Esophagus (tissue), 2 donors: ENCODE measurements around the gene NEMP1. TPM values are rescaled to one million over a fixed set of nuclear protein-coding genes. Genes with fewer than 3 reads are reported as not detected.

Source experiments
- H3K27ac ChIP-seq, 2 donors: one replicate each; pipeline ENCODE4 v1.5.1; 2013; ENCODE audit warnings: low read depth in 2 of 2, mild to moderate bottlenecking in 2 of 2, inconsistent platforms in 1 of 2, low read length in 1 of 2, moderate library complexity in 1 of 2
- H3K27me3 ChIP-seq, 2 donors: one replicate each; pipeline ENCODE4 v1.6.1; 2013; ENCODE audit warnings: low read length in 2 of 2, control low read depth in 1 of 2, mild to moderate bottlenecking in 1 of 2; ENCODE audit not compliant: insufficient read depth in 2 of 2, control insufficient read depth in 1 of 2
- H3K36me3 ChIP-seq, 2 donors: one replicate each; pipeline ENCODE4 v1.6.1; 2013; ENCODE audit warnings: low read length in 1 of 2; ENCODE audit not compliant: control insufficient read depth in 2 of 2, insufficient read depth in 2 of 2
- H3K4me1 ChIP-seq, 2 donors: one replicate each; pipeline ENCODE4 v1.6.1; 2013; ENCODE audit warnings: low read length in 1 of 2; ENCODE audit not compliant: control insufficient read depth in 2 of 2, insufficient read depth in 2 of 2
- H3K4me3 ChIP-seq, 2 donors: one replicate each; pipeline ENCODE4 v1.5.1; 2013; ENCODE audit warnings: low read length in 2 of 2, mild to moderate bottlenecking in 2 of 2, low read depth in 1 of 2, moderate library complexity in 1 of 2
- H3K9me3 ChIP-seq, 2 donors: one replicate each; pipeline ENCODE4 v1.6.1; 2013; ENCODE audit warnings: mild to moderate bottlenecking in 2 of 2, low read depth in 1 of 2, low read length in 1 of 2, moderate library complexity in 1 of 2; ENCODE audit not compliant: control insufficient read depth in 2 of 2, insufficient read depth in 1 of 2
- WGBS, 2 donors: extraction: QIAGEN DNeasy Blood & Tissue Kit; methylation state at CpG; one replicate each; pipeline ENCODE4 v1.1.7; 2013; 5-methylcytosine and 5-hydroxymethylcytosine counted together
- polyA plus RNA-seq, 2 donors: library from polyadenylated mRNA; stranded (reverse); fragments of 200-250 nt; gene quantifications; one replicate each; pipeline ENCODE4 v1.2.3, GENCODE V29; 2013
- donor health status: healthy with polysubstance abuse.
- donor health status: Bipolar disorder and iron deficiency.

NEMP1 gene
- polyA plus RNA-seq, 2 donors = 3.0 TPM

DNA sequence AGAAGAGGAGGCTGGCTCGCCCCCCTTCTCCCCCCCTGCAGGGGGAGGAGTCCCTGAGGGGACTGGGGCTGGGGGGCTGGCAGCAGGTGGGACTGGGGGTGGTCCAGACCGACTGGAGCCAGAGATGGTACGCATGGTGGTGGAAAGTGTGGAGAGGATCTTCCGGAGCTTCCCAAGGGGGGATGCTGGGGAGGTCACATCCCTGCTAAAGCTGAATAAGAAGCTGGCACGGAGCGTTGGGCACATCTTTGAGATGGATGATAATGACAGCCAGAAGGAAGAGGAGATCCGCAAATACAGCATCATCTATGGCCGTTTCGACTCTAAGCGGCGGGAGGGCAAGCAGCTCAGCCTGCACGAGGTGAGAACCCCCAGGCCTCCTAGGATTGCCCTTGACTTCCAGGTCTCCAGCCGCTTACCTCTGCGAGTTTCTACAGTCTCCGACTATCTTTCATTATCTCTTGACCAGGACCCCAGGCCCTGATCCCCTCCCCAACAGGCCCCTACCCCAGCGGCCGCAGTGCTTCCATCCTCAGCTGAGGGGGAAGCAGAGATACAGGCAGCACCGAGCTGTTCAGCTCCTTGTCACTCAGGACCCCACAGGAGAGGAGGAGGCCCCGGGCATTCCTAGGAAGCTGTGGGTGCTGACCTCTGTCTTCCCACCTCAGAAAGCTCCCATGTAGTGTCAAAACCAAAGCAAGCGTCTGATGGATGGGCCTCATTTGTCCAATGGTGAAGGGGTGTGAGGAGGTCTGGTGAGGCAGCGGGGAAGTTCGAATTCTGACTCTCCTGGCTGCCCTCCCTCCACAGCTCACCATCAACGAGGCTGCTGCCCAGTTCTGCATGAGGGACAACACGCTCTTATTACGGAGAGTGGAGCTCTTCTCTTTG lies 13.3 kb upstream of the NEMP1 start:
- no peak overlapping the region for H3K4me3 ChIP-seq

DNA sequence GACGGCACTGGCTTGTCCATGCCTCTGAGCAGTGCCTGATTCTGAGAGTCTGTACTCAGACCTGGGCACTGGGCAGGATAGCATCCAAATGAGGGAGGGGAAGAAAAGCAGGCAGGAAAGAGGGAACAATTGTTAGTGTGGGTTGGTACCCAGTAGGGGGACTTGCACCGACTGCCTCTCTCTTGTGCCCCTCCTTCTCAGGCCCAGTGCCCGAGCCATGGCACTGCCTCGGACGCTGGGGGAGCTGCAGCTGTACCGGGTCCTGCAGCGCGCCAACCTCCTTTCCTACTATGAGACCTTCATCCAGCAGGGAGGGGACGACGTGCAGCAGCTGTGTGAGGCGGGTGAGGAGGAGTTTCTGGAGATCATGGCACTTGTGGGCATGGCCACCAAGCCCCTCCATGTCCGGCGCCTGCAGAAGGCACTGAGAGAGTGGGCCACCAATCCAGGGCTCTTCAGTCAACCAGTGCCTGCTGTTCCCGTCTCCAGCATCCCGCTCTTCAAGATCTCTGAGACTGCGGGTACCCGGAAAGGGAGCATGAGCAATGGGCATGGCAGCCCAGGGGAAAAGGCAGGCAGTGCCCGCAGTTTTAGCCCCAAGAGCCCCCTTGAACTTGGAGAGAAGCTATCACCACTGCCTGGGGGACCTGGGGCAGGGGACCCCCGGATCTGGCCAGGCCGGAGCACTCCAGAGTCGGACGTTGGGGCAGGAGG lies 12.5 kb upstream of the NEMP1 start:
- Histone ChIP-seq H3K4me3 (peak overlapping the region; percentile 0 to 59), H3K27me3 (no peaks in the 10 kb centered on the region), H3K27ac (peak overlapping the region; percentile 65 to 74), H3K9me3 (no peaks in the 10 kb centered on the region), H3K4me1 (peaks cover 7 to 30% of the 10 kb centered on the region in 2 donors), H3K36me3 (peaks cover 3 to 16% of the 10 kb centered on the region in 2 donors)
- WGBS, 2 donors = 47 to 67% methylated on average over 20 to 22 of the region's 22 CpGs

More for the DNA sequence above, 13.3 kb upstream of the NEMP1 start:
- H3K4me1 ChIP-seq = peaks cover 7 to 37% of the 10 kb centered on the region in 2 donors
- H3K36me3 ChIP-seq = peaks cover 3 to 20% of the 10 kb centered on the region in 2 donors
- 65 to 68% methylated on average over 24 to 25 of the region's 25 CpGs for WGBS, 2 donors
- no peaks in the 10 kb centered on the region for H3K9me3 ChIP-seq
- no peaks in the 10 kb centered on the region for H3K27me3 ChIP-seq
- H3K27ac ChIP-seq = peak overlapping the region; percentile 18 to 65

DNA sequence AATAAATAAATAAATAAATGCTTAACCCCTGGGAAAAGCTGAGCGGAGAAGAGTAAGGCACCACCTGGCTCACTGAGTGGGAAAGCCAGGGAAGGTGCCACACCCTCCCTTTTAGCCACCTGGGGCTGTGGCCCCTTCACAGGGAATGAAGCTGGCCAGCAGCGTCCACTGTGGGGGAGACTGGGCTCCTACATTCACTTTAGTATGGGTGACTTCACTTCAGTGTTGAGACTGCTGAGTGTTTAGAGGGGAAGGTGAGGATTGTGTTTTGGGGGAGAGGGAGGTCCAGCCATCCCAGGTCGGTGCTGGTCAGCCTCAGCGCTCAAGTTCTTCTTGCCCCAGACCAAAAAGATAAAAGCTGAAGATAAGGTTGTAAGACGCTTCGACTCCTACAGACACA lies 11.9 kb upstream of the NEMP1 start:
- Histone ChIP-seq H3K4me1 (peaks cover 7 to 31% of the 10 kb centered on the region in 2 donors), H3K27me3 (no peaks in the 10 kb centered on the region), H3K4me3 (peak overlapping the region; percentile 26 to 59), H3K27ac (peak overlapping the region; percentile 65 to 74), H3K9me3 (no peaks in the 10 kb centered on the region), H3K36me3 (peaks cover 3 to 16% of the 10 kb centered on the region in 2 donors)
- 30 to 41% methylated on average over 6 of the region's 6 CpGs for WGBS, 2 donors

DNA sequence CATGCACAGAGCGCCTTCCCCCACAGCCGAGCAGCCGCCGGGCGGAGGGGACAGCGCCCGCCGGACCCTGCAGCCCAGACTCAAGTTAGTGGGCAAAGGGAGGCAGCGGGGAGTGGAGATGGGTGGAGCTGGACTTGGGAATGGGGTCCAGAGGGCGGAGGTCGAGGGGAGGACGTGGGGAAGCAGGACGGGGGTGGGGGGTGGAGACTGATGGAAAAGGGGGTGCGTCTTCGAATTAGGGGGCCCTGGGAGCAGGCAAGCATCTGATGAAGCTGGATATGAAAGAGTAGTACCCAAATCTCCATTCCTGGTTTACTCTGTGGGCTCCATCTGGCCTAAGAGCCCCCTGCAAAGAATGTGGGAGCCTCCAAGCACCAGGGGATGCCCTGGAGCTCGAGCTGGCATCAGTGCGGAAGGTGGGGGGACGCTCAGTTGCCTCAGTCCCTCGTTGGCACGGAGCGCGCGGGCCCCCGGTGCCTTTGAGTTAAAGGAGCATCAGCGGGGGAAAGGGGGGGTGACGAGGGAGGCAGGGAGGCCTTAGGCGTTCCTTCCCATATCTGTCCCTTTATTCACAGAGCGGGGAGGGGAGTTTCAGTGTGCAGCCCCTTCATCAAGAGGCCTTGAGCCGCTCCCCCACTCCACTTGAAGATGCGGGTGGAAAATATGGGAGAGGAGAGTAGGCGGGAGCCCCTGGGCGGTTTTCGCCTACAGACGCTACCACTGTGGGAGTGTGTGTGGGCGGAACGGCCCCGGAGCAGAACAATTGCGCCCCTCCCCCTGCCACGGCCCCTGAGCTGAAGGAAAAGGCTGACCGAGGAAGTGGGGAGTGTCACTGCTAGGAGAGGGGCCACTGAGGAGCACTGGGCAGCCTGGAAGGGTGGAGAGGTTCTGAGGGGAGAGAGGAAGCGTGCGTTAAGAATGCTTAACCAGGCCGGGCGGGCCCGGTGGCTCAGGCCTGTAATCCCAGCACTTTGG lies 11.0 kb upstream of the NEMP1 start:
- Histone ChIP-seq H3K27me3 (no peaks in the 10 kb centered on the region), H3K9me3 (no peaks in the 10 kb centered on the region), H3K4me3 (peak overlapping the region; percentile 59 to 75), H3K27ac (peak overlapping the region; percentile 98 to 99), H3K36me3 (peaks cover 3 to 16% of the 10 kb centered on the region in 2 donors), H3K4me1 (peaks cover 5 to 25% of the 10 kb centered on the region in 2 donors)
- WGBS, 2 donors = 0 to 2% methylated on average over 45 of the region's 45 CpGs

DNA sequence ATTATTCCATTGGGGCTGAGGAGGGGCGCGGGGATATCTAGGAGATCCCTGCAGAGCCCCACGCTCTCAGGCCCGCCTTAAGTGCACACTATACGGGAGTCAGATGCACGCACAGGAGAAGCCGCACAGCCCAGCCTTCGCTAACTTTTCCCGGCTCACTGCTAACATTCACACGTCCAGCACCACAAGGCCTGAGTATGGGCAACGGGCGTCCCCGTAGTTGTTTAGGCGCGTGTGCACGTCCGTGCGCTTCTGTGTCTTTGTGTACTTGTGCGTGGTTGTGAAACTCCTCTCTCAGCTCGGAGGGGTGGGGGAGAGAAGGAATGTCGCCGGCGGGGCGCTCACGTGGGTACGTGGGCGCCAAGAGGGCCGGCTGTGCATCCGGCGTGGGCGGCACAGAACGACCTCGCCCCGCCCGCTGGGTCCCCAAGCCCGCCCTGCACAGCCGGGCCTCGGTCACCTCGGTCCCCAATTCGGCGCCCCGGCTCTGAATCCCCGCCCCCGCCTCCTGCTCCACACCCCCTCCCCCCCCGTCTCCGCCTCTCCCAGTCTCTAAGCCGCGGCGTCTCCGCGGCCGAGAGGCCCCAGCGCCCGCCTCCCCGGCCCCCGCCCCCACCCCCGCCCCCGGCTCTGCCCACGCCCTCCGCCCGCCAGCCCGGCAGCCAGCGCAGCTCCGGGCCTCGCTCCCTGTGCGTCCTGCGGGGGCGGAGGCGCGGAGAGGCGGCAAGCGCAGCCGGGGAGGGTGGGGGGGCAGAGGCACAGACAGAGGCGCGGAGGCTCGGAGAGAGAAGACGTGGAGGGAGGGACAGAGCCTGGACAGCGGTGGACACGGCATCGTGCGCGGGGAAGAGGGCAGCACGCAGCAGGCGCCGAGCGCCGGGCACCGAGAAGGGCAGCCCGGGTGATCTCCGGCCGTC lies 10.0 kb upstream of the NEMP1 start, which contains the start of gene NAB2:
Gene NAB2, plus strand, starts transcription at position 761 of the 917 bp plus-strand sequence. CDS start 158 bp downstream, outside the sequence.
- peaks cover 3 to 19% of the 10 kb centered on the region in 2 donors for H3K4me1 ChIP-seq
- peak within 1 kb of the TSS; percentile 59 to 75 for H3K4me3 ChIP-seq
- H3K27ac ChIP-seq = peak within 1 kb of the TSS; percentile 98 to 99
- peaks cover 3 to 15% of the 10 kb centered on the region in 2 donors for H3K36me3 ChIP-seq
- 0 to 1% methylated on average over 52 to 91 of the region's 91 CpGs for WGBS, 2 donors
- no peaks in the 10 kb centered on the region for H3K27me3 ChIP-seq
- H3K9me3 ChIP-seq = no peaks in the 10 kb centered on the region

DNA sequence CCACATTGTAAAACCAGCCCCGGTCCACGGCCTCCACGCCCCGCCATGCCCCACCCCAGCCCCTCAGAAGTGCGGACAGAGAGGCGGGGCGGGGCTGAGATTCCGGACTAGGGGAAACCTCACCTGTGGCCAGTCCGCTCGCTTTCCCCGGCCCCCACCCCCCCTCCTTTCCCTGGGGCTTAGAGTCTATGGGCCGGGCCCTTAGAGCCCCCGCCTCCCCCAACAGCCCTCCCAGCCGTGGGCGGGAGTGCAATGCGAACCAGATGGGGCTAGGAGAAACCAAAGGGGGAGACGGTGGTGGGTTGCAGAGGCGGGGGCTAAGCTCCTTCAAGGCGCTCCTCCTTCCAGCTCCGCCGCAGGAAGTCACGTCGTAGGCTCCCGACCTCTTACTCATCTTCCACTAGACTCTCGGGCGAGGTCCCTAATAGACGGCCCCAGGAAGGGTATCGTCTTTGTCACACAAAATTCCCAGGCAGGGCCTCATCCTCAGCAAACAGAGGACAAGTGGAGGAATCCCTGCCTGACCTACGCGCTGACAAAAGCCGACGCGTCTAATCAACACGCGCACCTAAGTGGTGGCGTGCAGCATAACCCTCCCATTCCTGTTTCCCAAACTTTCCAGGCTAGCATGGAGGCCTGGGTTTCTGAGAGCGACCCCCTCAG lies 9.2 kb upstream of the NEMP1 start:
- no peaks in the 10 kb centered on the region for H3K27me3 ChIP-seq
- H3K27ac ChIP-seq = peak overlapping the region; percentile 98 to 99
- H3K4me3 ChIP-seq = peak overlapping the region; percentile 56 to 59
- peaks cover 3 to 10% of the 10 kb centered on the region in 2 donors for H3K36me3 ChIP-seq
- no peaks in the 10 kb centered on the region for H3K9me3 ChIP-seq
- 1% methylated on average over 35 to 37 of the region's 37 CpGs for WGBS, 2 donors
- peaks cover 3 to 14% of the 10 kb centered on the region in 2 donors for H3K4me1 ChIP-seq

DNA sequence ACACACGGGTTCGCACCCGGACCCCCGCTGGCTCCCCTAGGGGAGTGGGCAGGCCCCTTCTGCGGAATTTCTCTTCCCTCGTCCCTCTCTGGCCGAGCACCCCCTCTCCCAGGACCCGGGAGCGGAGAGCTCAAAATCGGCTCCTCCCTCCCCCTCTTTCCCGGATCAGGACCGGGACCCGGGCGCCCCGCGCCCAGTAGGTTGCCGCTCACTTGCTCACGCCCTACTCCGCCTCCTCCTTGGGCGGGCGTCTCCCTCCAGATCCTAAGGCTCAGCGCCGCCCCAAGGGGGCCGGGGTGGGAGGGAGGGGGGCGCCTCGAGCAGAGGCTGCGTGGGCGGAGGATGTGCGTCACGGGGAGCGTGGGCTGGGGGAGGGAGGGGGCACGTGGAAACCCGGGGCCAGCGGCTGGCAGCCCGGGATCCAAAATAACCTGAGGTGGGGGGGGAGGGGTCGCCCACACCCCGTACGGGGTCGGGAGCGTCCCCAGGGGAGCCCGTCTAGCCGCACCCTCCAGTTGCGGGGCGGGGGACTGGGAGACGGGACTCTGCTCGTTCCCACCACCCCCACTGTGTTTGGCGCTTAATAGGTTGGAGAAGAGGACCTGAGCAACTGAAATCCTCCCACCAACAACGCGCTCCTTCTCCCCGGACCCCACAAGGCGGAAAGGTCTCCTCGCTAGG lies 8.6 kb upstream of the NEMP1 start:
- H3K36me3 ChIP-seq = peaks cover 3 to 9% of the 10 kb centered on the region in 2 donors
- H3K9me3 ChIP-seq = no peaks in the 10 kb centered on the region
- H3K27ac ChIP-seq = peak overlapping the region; percentile 98 to 99
- WGBS, 2 donors = 0 to 1% methylated on average over 33 to 52 of the region's 52 CpGs
- H3K4me3 ChIP-seq = peak overlapping the region; percentile 58 to 59
- H3K27me3 ChIP-seq = no peaks in the 10 kb centered on the region
- peaks cover 3 to 14% of the 10 kb centered on the region in 2 donors for H3K4me1 ChIP-seq
